IMR-90 (cell line): ENCODE measurements around the gene GHR. TPM values are rescaled to one million over a fixed set of nuclear protein-coding genes. Genes with fewer than 3 reads are reported as not detected.

Experiments used
- ATAC-seq: fragments of 200-7000 bp; cut with Tn5 transposase; 2 replicates; pipeline ENCODE4 v1.9.1; 2020; ENCODE audit warnings: low read depth, mild to moderate bottlenecking, moderate library complexity
- BruUV-seq: library from RNA; stranded (reverse); fragments of 400-500 nt; replicated peaks from 2 replicates; lab custom pipeline; 2021; lab: Mats Ljungman, UMichigan
- CTCF ChIA-PET: fragments of 300-600 bp; formaldehyde crosslinking; extraction: SDS; loops from one replicate; lab custom pipeline; 2021; ENCODE audit warnings: antibody characterized with exemption; lab: Yijun Ruan, JAX
- POLR2A ChIA-PET: fragments of 300-600 bp; sonication (Branson Sonifier 250); formaldehyde crosslinking; loops from one replicate; lab custom pipeline; 2022; ENCODE audit warnings: antibody characterized with exemption; ENCODE audit not compliant: unreplicated experiment; lab: Charles Lee
- DNase-seq: peaks from one replicate; pipeline ENCODE4 v3.0.0; 2013
- H2AFZ ChIP-seq: replicated peaks from 2 replicates; pipeline ENCODE3; 2013; ENCODE audit warnings: low read length, mild to moderate bottlenecking; ENCODE audit not compliant: poor library complexity
- H2AK5ac ChIP-seq: 2 replicates; pipeline ENCODE4 v1.6.1; 2013; ENCODE audit warnings: low read depth, low read length, inconsistent platforms
- H2AK9ac ChIP-seq: replicated peaks from 2 replicates; pipeline ENCODE3; 2013; ENCODE audit warnings: mild to moderate bottlenecking, low read depth, low read length, moderate library complexity; ENCODE audit not compliant: poor library complexity
- H2BK120ac ChIP-seq: 2 replicates; pipeline ENCODE4 v1.6.1; 2013; ENCODE audit warnings: low read depth, low read length, inconsistent platforms
- H2BK15ac ChIP-seq: 3 replicates; pipeline ENCODE4 v1.6.1; 2013; ENCODE audit warnings: low read depth, low read length, inconsistent platforms
- H2BK20ac ChIP-seq: 2 replicates; pipeline ENCODE4 v1.6.1; 2013; ENCODE audit warnings: low read depth, mild to moderate bottlenecking, inconsistent platforms, low read length, moderate library complexity
- H2BK5ac ChIP-seq: 2 replicates; pipeline ENCODE4 v1.6.1; 2013; ENCODE audit warnings: mild to moderate bottlenecking, low read depth, low read length, inconsistent platforms; ENCODE audit not compliant: poor library complexity, severe bottlenecking
- H3K14ac ChIP-seq: replicated peaks from 2 replicates; pipeline ENCODE4 v1.6.1; 2013; ENCODE audit warnings: low read depth, low read length, inconsistent platforms
- H3K18ac ChIP-seq: 2 replicates; pipeline ENCODE4 v1.6.1; 2013; ENCODE audit warnings: low read depth, low read length, control low read depth
- H3K23ac ChIP-seq: 2 replicates; pipeline ENCODE4 v1.6.1; 2013; ENCODE audit warnings: low read depth, low read length, inconsistent platforms
- H3K27ac ChIP-seq: 2 replicates; pipeline ENCODE4 v1.5.1; 2013; ENCODE audit warnings: mild to moderate bottlenecking, control low read depth, low read length; ENCODE audit not compliant: insufficient read depth
- H3K27me3 ChIP-seq: 2 replicates; pipeline ENCODE4 v1.6.1; 2013; ENCODE audit warnings: low read length; ENCODE audit not compliant: control insufficient read depth, insufficient read depth
- H3K36me3 ChIP-seq: 2 replicates; pipeline ENCODE4 v1.6.1; 2013; ENCODE audit warnings: low read length, mixed read lengths; ENCODE audit not compliant: control insufficient read depth, insufficient read depth
- H3K4ac ChIP-seq: 2 replicates; pipeline ENCODE4 v1.6.1; 2013; ENCODE audit warnings: low read depth, low read length, inconsistent platforms
- H3K4me1 ChIP-seq: 2 replicates; pipeline ENCODE4 v1.6.1; 2013; ENCODE audit warnings: low read length, mixed read lengths; ENCODE audit not compliant: control insufficient read depth, insufficient read depth
- H3K4me2 ChIP-seq: 2 replicates; pipeline ENCODE4 v1.6.1; 2013; ENCODE audit warnings: low read depth, mild to moderate bottlenecking, control low read depth, low read length, moderate library complexity
- H3K4me3 ChIP-seq: 2 replicates; pipeline ENCODE4 v1.5.1; 2013; ENCODE audit warnings: low read depth, mild to moderate bottlenecking, control low read depth, low read length, moderate library complexity; ENCODE audit not compliant: insufficient read depth
- H3K56ac ChIP-seq: 2 replicates; pipeline ENCODE4 v1.6.1; 2013; ENCODE audit warnings: low read length, inconsistent platforms; ENCODE audit not compliant: insufficient read depth; ENCODE audit errors: extremely low read depth
- H3K79me1 ChIP-seq, 2 experiments: 2 replicates each; pipeline ENCODE4 v1.6.1; 2013; ENCODE audit warnings: low read length in 2 of 2, inconsistent platforms in 1 of 2, low read depth in 1 of 2
- H3K9ac ChIP-seq: 2 replicates; pipeline ENCODE4 v1.6.1; 2013; ENCODE audit warnings: low read depth, low read length, control low read depth
- H3K9me1 ChIP-seq: 2 replicates; pipeline ENCODE4 v1.6.1; 2013; ENCODE audit warnings: low read length, inconsistent platforms; ENCODE audit not compliant: insufficient read depth
- H3K9me3 ChIP-seq: 2 replicates; pipeline ENCODE4 v1.6.1; 2013; ENCODE audit warnings: low read length; ENCODE audit not compliant: control insufficient read depth, insufficient read depth
- H4K20me1 ChIP-seq: 2 replicates; pipeline ENCODE4 v1.6.1; 2013; ENCODE audit warnings: low read length, inconsistent platforms; ENCODE audit not compliant: insufficient read depth
- H4K5ac ChIP-seq: 2 replicates; pipeline ENCODE4 v1.6.1; 2013; ENCODE audit warnings: mild to moderate bottlenecking, low read depth, low read length, control low read depth
- H4K8ac ChIP-seq, 2 experiments: 2 replicates each; pipeline ENCODE4 v1.6.1; 2013; ENCODE audit warnings: low read depth in 2 of 2, low read length in 2 of 2, control low read depth in 1 of 2, inconsistent platforms in 1 of 2
- H4K91ac ChIP-seq: 2 replicates; pipeline ENCODE4 v1.6.1; 2013; ENCODE audit warnings: low read depth, low read length, inconsistent platforms; ENCODE audit not compliant: insufficient read depth
- BHLHE40 ChIP-seq: fragments of 150-350 bp; IDR thresholded peaks from 2 replicates; pipeline ENCODE4 v1.6.1; 2016; ENCODE audit warnings: mild to moderate bottlenecking, low read depth, low read length
- CHD1 ChIP-seq: IDR thresholded peaks from 2 replicates; pipeline ENCODE4 v1.6.1; 2012; ENCODE audit warnings: low read depth, low read length, improper control_type of control experiment
- ELK1 ChIP-seq: fragments of 150-350 bp; IDR thresholded peaks from 2 replicates; pipeline ENCODE4 v1.6.1; 2016; ENCODE audit warnings: low read depth, mild to moderate bottlenecking, low read length, moderate library complexity, borderline replicate concordance
- MAZ ChIP-seq: IDR thresholded peaks from 2 replicates; pipeline ENCODE4 v1.6.1; 2012; ENCODE audit warnings: low read depth, mild to moderate bottlenecking, low read length, improper control_type of control experiment, moderate library complexity, borderline replicate concordance
- RAD21 ChIP-seq: IDR thresholded peaks from 2 replicates; pipeline ENCODE4 v1.6.1; 2012; ENCODE audit warnings: low read length, improper control_type of control experiment
- WGBS, 2 experiments: methylation state at CpG; one replicate each; pipeline versions ENCODE4 v1.1.5 to v1.1.7; 2013; ENCODE audit warnings: missing lambda C conversion rate in 2 of 2; ENCODE audit not compliant: insufficient read length in 1 of 2; ENCODE audit errors: extremely low coverage in 2 of 2; 5-methylcytosine and 5-hydroxymethylcytosine counted together
- dilution Hi-C: fragments of 300-500 bp; cut with HindIII; formaldehyde crosslinking; loops from one replicate; pipeline ENCODE4 v1.14.3; 2018; ENCODE audit warnings: low sequenced_read_pairs; ENCODE audit not compliant: unreplicated experiment
- in situ Hi-C: fragments of 300-500 bp; cut with MboI; formaldehyde crosslinking; loops from 3 replicates; pipeline ENCODE4 v1.14.3; 2019; ENCODE audit warnings: low sequenced_read_pairs, inconsistent platforms, mixed read lengths
- intact Hi-C: fragments of 100-400 bp; cut with micrococcal nuclease; formaldehyde crosslinking; loops from 2 replicates; pipeline ENCODE4 v1.10.0; 2022
- polyA plus RNA-seq, 3 experiments: library from polyadenylated mRNA; depleted of rRNA; stranded (reverse); fragments of >200 nt; gene quantifications; 2 replicates each; pipeline ENCODE4 v1.2.3, GENCODE V29; 2012; ENCODE audit warnings: low replicate concordance in 1 of 3
- total RNA-seq: library from RNA; depleted of rRNA; stranded (reverse); fragments of >200 nt; gene quantifications from 2 replicates; pipeline ENCODE4 v1.2.3, GENCODE V29; 2012

Gene GHR
- total and polyA plus RNA-seq, 2 of the 4 experiments (the other 2 are of a cell fraction), result 0.36 to 1.1 TPM

GRCh38 chr5:42506662-42507061 is 83.4 kb downstream of the GHR start:
- no CpG with 5 or more reads among the region's 2 CpGs for WGBS, 2 experiments
- ChIA-PET CTCF (no interaction called here), POLR2A (no interaction called here)
- no peak overlapping the region for H2AFZ ChIP-seq
- no peak overlapping the region for H2AK5ac ChIP-seq
- ATAC-seq (no peak), DNase-seq (no peak)
- H4K91ac ChIP-seq, result no peak overlapping the region
- no peak overlapping the region for H3K18ac ChIP-seq
- dilution Hi-C loops, result no loop called here
- no peak overlapping the region for H3K4ac ChIP-seq
- intact Hi-C loops, result no loop called here
- H2AK9ac ChIP-seq, result no peak overlapping the region
- no TSS peak for BruUV-seq
- no peak overlapping the region for H2BK15ac ChIP-seq
- in situ Hi-C loops, result no loop called here
- no peak overlapping the region for H2BK120ac ChIP-seq
- no peak overlapping the region for H2BK20ac ChIP-seq
- no peaks in the 10 kb centered on the region for H3K9me1 ChIP-seq
- no peaks in the 10 kb centered on the region for H3K79me1 ChIP-seq
- TF ChIP-seq MAZ (no peak), RAD21 (no peak), ELK1 (no peak), BHLHE40 (no peak), CHD1 (no peak)
- H3K4me2 ChIP-seq, result no peak overlapping the region
- H3K56ac ChIP-seq, result no peak overlapping the region
- no peak overlapping the region for H3K23ac ChIP-seq
- no peak overlapping the region for H4K5ac ChIP-seq
- no peaks in the 10 kb centered on the region for H4K20me1 ChIP-seq
- H3K4me1 ChIP-seq, result no peaks in the 10 kb centered on the region
- H2BK5ac ChIP-seq, result no peak overlapping the region
- no peak overlapping the region for H3K14ac ChIP-seq
- no peak overlapping the region for H3K27ac ChIP-seq
- H3K27me3 ChIP-seq, result no peaks in the 10 kb centered on the region
- no peaks in the 10 kb centered on the region for H3K36me3 ChIP-seq
- H3K9ac ChIP-seq, result no peak overlapping the region
- no peaks in the 10 kb centered on the region for H3K9me3 ChIP-seq
- H3K4me3 ChIP-seq, result no peak overlapping the region
- H4K8ac ChIP-seq, result no peak overlapping the region
